Keratinocyte (primary cell): ENCODE measurements around the gene SKOR1. TPM values are rescaled to one million over a fixed set of nuclear protein-coding genes. Genes with fewer than 3 reads are reported as not detected.

Experiments used
- DNase-seq: peaks from one replicate; pipeline ENCODE4 v3.0.0-alpha.2; 2011; ENCODE audit warnings: low read depth, missing footprints, low spot score
- FAIRE-seq: peaks from 2 replicates; lab custom pipeline; 2011; peaks lifted over from hg19 to GRCh38; lab: Jason Lieb, UNC
- H2AFZ ChIP-seq: 2 replicates; pipeline ENCODE4 v1.6.0; 2012; ENCODE audit warnings: low read length, control low read depth, inconsistent platforms; ENCODE audit not compliant: control insufficient read depth
- H3K27ac ChIP-seq: 2 replicates; pipeline ENCODE4 v1.5.1; 2011; ENCODE audit warnings: low read length; ENCODE audit not compliant: control insufficient read depth, insufficient read depth
- H3K27me3 ChIP-seq: 3 replicates; pipeline ENCODE4 v1.6.0; 2011; ENCODE audit warnings: low read length; ENCODE audit not compliant: control insufficient read depth, insufficient read depth; ENCODE audit errors: extremely low read depth
- H3K36me3 ChIP-seq, 2 experiments: 2 replicates in 1 of 2; 3 replicates in 1 of 2; pipeline ENCODE4 v1.5.1; 2011; ENCODE audit warnings: low read length in 2 of 2, mild to moderate bottlenecking in 1 of 2; ENCODE audit not compliant: control insufficient read depth in 2 of 2, insufficient read depth in 2 of 2; ENCODE audit errors: extremely low read depth in 1 of 2
- H3K4me1 ChIP-seq: 3 replicates; pipeline ENCODE4 v1.5.1; 2011; ENCODE audit warnings: low read length; ENCODE audit not compliant: control insufficient read depth, insufficient read depth; ENCODE audit errors: extremely low read depth
- H3K4me2 ChIP-seq: 3 replicates; pipeline ENCODE4 v1.6.0; 2011; ENCODE audit warnings: low read depth, low read length; ENCODE audit not compliant: control insufficient read depth, insufficient read depth; ENCODE audit errors: extremely low read depth
- H3K4me3 ChIP-seq, 3 experiments: fragments of 200-600 bp in 1 of 3; sonication (generic) in 1 of 3; 2 replicates in 2 of 3; 3 replicates in 1 of 3; pipeline ENCODE4 v1.5.1; 2011 to 2016; ENCODE audit warnings: low read length in 3 of 3, mild to moderate bottlenecking in 3 of 3, control low read depth in 2 of 3, inconsistent platforms in 1 of 3, low read depth in 1 of 3, mixed read lengths in 1 of 3, mixed run types in 1 of 3, moderate library complexity in 1 of 3; ENCODE audit not compliant: control insufficient read depth in 2 of 3, insufficient read depth in 2 of 3; ENCODE audit errors: extremely low read depth in 1 of 3
- H3K79me2 ChIP-seq: 2 replicates; pipeline ENCODE4 v1.6.0; 2012; ENCODE audit warnings: low read length; ENCODE audit not compliant: control insufficient read depth, insufficient read depth
- H3K9ac ChIP-seq: 3 replicates; pipeline ENCODE4 v1.6.0; 2011; ENCODE audit warnings: low read length; ENCODE audit not compliant: control insufficient read depth, insufficient read depth; ENCODE audit errors: extremely low read depth
- H3K9me1 ChIP-seq: 3 replicates; pipeline ENCODE4 v1.6.0; 2011; ENCODE audit warnings: low read length; ENCODE audit not compliant: control insufficient read depth, insufficient read depth; ENCODE audit errors: extremely low read depth
- H3K9me3 ChIP-seq: 2 replicates; pipeline ENCODE4 v1.5.1; 2012; ENCODE audit warnings: low read depth, low read length; ENCODE audit not compliant: control insufficient read depth
- H4K20me1 ChIP-seq: 3 replicates; pipeline ENCODE4 v1.6.0; 2011; ENCODE audit warnings: low read length; ENCODE audit not compliant: control insufficient read depth, insufficient read depth; ENCODE audit errors: extremely low read depth
- EZH2 ChIP-seq: IDR thresholded peaks from one replicate; pipeline ENCODE4 v1.6.1; 2012; ENCODE audit warnings: inconsistent platforms, mild to moderate bottlenecking, low read length, moderate library complexity
- dilution Hi-C: fragments of 300-500 bp; cut with MboI; formaldehyde crosslinking; loops from one replicate; pipeline ENCODE4 v1.7.0; 2020; ENCODE audit warnings: low sequenced_read_pairs; ENCODE audit not compliant: extremely low pct_ligation_motif_present
- polyA plus RNA-seq, 5 experiments: library from polyadenylated mRNA; depleted of rRNA in 3 of 5; stranded (reverse) in 3 of 5; stranded (forward) in 1 of 5; unstranded in 1 of 5; fragments of >200 nt; gene quantifications; 1 replicate in 1 of 5; 2 replicates in 3 of 5; 3 replicates in 1 of 5; pipeline versions ENCODE4 v1.2.1 to v1.2.3, GENCODE V29; 2011 to 2012; ENCODE audit warnings: missing spikeins in 2 of 5, low read depth in 1 of 5, low replicate concordance in 1 of 5
- TF ChIP-seq, protein P1 (sequence below), 3 experiments: IDR thresholded peaks in 1 of 3; conservative IDR thresholded peaks in 1 of 3; optimal IDR thresholded peaks in 1 of 3; 2 replicates in 2 of 3; 3 replicates in 1 of 3; pipeline versions ENCODE3 to v1.5.1; 2011; ENCODE audit warnings: low read length in 3 of 3, mild to moderate bottlenecking in 3 of 3, moderate library complexity in 2 of 3, control low read depth in 1 of 3, inconsistent platforms in 1 of 3; ENCODE audit not compliant: insufficient read depth in 2 of 3; ENCODE audit errors: extremely low read depth in 1 of 3

The SKOR1 gene
- polyA plus RNA-seq, 1 donor (not counting 4 experiments of a cell fraction or from before 2014, with no cell fraction given), result 0.03 TPM

DNA sequence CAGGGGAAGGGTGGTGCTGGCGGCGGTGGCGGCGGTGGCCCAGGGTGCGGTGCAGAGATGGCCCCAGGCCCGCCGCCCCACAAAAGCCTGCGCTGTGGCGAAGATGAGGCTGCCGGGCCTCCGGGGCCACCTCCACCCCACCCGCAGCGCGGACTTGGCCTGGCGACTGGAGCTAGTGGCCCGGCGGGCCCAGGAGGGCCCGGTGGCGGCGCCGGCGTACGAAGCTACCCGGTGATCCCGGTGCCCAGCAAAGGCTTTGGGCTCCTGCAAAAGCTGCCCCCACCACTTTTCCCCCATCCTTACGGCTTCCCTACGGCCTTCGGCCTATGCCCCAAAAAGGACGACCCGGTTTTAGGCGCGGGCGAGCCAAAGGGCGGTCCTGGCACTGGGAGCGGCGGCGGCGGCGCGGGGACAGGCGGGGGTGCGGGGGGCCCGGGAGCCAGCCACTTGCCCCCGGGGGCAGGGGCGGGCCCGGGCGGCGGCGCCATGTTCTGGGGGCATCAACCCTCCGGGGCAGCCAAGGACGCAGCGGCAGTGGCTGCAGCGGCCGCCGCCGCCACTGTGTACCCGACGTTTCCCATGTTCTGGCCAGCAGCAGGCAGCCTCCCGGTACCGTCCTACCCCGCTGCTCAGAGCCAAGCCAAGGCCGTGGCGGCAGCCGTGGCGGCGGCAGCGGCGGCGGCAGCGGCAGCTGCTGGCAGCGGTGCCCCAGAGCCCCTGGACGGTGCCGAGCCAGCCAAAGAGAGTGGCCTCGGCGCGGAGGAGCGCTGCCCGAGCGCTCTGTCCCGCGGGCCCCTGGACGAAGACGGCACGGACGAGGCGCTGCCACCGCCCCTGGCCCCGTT lies 1.6 kb downstream of the SKOR1 start:
- Histone ChIP-seq H3K4me1 (peaks cover 7% of the 10 kb centered on the region), H3K4me2 (no peak overlapping the region), H4K20me1 (peaks cover 13% of the 10 kb centered on the region), H3K9me1 (no peaks in the 10 kb centered on the region), H3K9me3 (no peaks in the 10 kb centered on the region), H3K79me2 (no peaks in the 10 kb centered on the region), H3K27me3 (peaks cover 97% of the 10 kb centered on the region), H3K9ac (no peak overlapping the region), H3K27ac (no peak overlapping the region), H3K36me3 (no peaks in the 10 kb centered on the region), H2AFZ (no peak overlapping the region), H3K4me3 (no peak overlapping the region)
- TF ChIP-seq, protein P1, sequence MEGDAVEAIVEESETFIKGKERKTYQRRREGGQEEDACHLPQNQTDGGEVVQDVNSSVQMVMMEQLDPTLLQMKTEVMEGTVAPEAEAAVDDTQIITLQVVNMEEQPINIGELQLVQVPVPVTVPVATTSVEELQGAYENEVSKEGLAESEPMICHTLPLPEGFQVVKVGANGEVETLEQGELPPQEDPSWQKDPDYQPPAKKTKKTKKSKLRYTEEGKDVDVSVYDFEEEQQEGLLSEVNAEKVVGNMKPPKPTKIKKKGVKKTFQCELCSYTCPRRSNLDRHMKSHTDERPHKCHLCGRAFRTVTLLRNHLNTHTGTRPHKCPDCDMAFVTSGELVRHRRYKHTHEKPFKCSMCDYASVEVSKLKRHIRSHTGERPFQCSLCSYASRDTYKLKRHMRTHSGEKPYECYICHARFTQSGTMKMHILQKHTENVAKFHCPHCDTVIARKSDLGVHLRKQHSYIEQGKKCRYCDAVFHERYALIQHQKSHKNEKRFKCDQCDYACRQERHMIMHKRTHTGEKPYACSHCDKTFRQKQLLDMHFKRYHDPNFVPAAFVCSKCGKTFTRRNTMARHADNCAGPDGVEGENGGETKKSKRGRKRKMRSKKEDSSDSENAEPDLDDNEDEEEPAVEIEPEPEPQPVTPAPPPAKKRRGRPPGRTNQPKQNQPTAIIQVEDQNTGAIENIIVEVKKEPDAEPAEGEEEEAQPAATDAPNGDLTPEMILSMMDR (optimal IDR thresholded peaks at IDR 0.05 in 1 of 3, IDR thresholded peaks at IDR 0.05 in 1 of 3, conservative IDR thresholded peaks at IDR 0.05 in 1 of 3; ENCODE audit: extremely low read depth in 1 of 3, insufficient read depth in 2 of 3, low read length in 3 of 3), result no peak
- TF ChIP-seq EZH2, result peak; percentile 56
- no peak for DNase-seq
- no peak for FAIRE-seq
- dilution Hi-C loops, result no loop called here

DNA sequence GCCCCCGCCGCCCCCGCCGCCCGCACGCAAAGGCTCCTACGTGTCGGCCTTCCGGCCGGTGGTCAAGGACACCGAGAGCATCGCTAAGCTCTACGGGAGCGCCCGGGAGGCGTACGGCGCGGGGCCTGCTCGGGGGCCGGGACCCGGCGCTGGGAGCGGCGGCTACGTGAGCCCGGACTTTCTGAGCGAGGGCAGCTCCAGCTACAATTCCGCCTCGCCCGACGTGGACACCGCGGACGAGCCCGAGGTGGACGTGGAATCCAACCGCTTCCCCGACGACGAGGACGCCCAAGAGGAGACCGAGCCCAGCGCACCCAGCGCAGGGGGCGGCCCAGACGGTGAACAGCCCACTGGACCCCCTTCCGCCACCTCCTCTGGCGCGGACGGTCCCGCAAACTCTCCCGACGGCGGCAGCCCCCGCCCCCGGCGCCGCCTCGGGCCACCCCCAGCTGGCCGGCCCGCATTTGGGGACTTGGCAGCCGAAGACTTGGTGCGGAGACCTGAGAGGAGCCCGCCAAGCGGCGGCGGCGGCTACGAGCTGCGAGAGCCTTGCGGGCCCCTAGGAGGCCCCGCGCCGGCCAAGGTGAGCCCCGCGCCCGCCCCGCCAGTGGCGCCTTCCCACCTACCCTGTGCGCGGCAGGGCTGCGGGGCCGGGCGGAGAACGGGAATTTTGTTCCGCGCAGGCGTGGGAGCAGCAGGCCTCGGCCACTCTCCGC lies 2.4 kb downstream of the SKOR1 start:
- Histone ChIP-seq H2AFZ (no peak overlapping the region), H4K20me1 (peaks cover 11% of the 10 kb centered on the region), H3K4me1 (peaks cover 7% of the 10 kb centered on the region), H3K9me3 (no peaks in the 10 kb centered on the region), H3K9me1 (no peaks in the 10 kb centered on the region), H3K27ac (no peak overlapping the region), H3K4me3 (no peak overlapping the region), H3K9ac (no peak overlapping the region), H3K79me2 (no peaks in the 10 kb centered on the region), H3K36me3 (no peaks in the 10 kb centered on the region), H3K4me2 (peak overlapping the region; percentile 41), H3K27me3 (peaks cover 97% of the 10 kb centered on the region)
- dilution Hi-C loops, result no loop called here
- no peak for DNase-seq
- FAIRE-seq, result no peak
- TF ChIP-seq, protein P1 (optimal IDR thresholded peaks at IDR 0.05 in 1 of 3, IDR thresholded peaks at IDR 0.05 in 1 of 3, conservative IDR thresholded peaks at IDR 0.05 in 1 of 3; ENCODE audit: extremely low read depth in 1 of 3, insufficient read depth in 2 of 3, low read length in 3 of 3), result no peak
- TF ChIP-seq EZH2, result peak; percentile 85
